ENCODE data around the gene OTUD1.
A peak's percentile ranks its signal among the peaks of the same experiment; 100 is the strongest.

The OTUD1 gene

GRCh38 chr10:23478570-23478969, 39.7 kb downstream of the OTUD1 start:
- H3K4me3 ChIP-seq (ENCODE audit: low read depth, low read length), result no peak overlapping the region
- DNase-seq (ENCODE audit: low read depth), result peak; percentile 7
- TF ChIP-seq CTCF (conservative IDR thresholded peaks at IDR 0.05; ENCODE audit: low read depth, low read length), result no peak

- no peak for DNase-seq (ENCODE audit: low read depth)
- H3K4me3 ChIP-seq (ENCODE audit: low read depth, low read length), result no peak overlapping the region
- no peak for TF ChIP-seq CTCF (conservative IDR thresholded peaks at IDR 0.05; ENCODE audit: low read depth, low read length)
Observed at GRCh38 chr10:23479798-23480473, 41.1 kb downstream of the OTUD1 start.

- TF ChIP-seq CTCF (conservative IDR thresholded peaks at IDR 0.05; ENCODE audit: low read depth, low read length), result no peak
- no peak overlapping the region for H3K4me3 ChIP-seq (ENCODE audit: low read depth, low read length)
- no peak for DNase-seq (ENCODE audit: low read depth)
Observed at GRCh38 chr10:23481363-23481961, 42.6 kb downstream of the OTUD1 start.

- no peak overlapping the region for H3K4me3 ChIP-seq (ENCODE audit: low read depth, low read length)
- DNase-seq (ENCODE audit: low read depth), result no peak
- no peak for TF ChIP-seq CTCF (conservative IDR thresholded peaks at IDR 0.05; ENCODE audit: low read depth, low read length)
Observed at GRCh38 chr10:23490115-23490514, 51.2 kb downstream of the OTUD1 start.

All from choroid plexus epithelial cell (primary cell).